ENCODE results near the gene PSMB8. TPM values are rescaled to one million over a fixed set of nuclear protein-coding genes. Genes with fewer than 3 reads are reported as not detected.
A peak's percentile ranks its signal among the peaks of the same experiment; 100 is the strongest.

The PSMB8 gene
- total and polyA plus RNA-seq, 7 donors = 34.3 to 305 (median 45.7) TPM

- Histone ChIP-seq H3K36me3 (peaks cover 16 to 71% (median 31%) of the 10 kb centered on the region in 4 donors), H3K9me3 (no peaks in the 10 kb centered on the region), H3K4me3 (peak overlapping the region; percentile 68 to 80 (median 72)), H3K27ac (peak overlapping the region; percentile 88 to 94 (median 90)), H3K4me1 (peaks cover 0 to 23% (median 20%) of the 10 kb centered on the region in 4 donors), H3K27me3 (no peaks in the 10 kb centered on the region)
- DNase-seq = no peak
- TF ChIP-seq EP300 (IDR thresholded peaks at IDR 0.05) (no peak), POLR2A (IDR thresholded peaks at IDR 0.05) (no peak), POLR2AphosphoS5 (IDR thresholded peaks at IDR 0.05) (no peak)
- TF ChIP-seq, protein P1, sequence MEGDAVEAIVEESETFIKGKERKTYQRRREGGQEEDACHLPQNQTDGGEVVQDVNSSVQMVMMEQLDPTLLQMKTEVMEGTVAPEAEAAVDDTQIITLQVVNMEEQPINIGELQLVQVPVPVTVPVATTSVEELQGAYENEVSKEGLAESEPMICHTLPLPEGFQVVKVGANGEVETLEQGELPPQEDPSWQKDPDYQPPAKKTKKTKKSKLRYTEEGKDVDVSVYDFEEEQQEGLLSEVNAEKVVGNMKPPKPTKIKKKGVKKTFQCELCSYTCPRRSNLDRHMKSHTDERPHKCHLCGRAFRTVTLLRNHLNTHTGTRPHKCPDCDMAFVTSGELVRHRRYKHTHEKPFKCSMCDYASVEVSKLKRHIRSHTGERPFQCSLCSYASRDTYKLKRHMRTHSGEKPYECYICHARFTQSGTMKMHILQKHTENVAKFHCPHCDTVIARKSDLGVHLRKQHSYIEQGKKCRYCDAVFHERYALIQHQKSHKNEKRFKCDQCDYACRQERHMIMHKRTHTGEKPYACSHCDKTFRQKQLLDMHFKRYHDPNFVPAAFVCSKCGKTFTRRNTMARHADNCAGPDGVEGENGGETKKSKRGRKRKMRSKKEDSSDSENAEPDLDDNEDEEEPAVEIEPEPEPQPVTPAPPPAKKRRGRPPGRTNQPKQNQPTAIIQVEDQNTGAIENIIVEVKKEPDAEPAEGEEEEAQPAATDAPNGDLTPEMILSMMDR (IDR thresholded peaks at IDR 0.05) = no peak
- 12 to 13% methylated on average over 19 of the region's 19 CpGs for WGBS, 2 donors
- intact Hi-C loops (cut with DNase I) = loop anchor here (1.0 kb wide), 1 partner anchor 9 kb away; the partner anchor contains the start of gene PSMB9
Observed at GRCh38 chr6:32844839-32845383, 1.1 kb upstream of the PSMB8 start.

DNA sequence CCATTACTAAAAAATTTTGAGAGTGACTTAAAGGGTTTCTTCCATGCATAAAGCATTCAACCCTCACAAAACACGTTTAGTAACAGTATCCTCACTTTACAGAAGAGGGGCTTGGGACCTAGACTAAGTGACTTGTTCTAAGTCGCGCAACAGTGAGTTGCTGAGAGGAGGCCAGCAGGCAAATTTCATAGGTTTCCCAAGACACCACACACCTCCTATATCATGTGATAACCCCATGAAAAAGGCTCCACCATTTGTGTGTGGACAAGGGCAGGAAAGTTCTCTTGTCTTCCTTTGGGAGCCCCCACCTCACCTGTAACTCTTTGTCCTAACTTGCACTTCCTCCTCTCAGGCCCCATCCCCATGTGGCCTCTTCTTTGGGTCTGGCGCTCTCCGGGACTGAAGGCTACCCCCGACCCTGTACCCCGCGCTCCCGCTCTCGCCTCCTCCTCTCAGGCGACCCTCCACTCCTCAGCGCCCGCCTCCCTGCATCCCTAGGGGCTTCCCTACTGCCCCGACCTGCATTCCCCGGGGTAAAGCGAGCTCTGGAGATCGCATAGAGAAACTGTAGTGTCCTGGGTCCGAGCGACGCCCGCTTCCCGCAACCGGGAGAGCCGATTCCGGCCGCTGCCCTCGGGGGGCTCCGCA lies 392 bp downstream of the PSMB8 start:
- intact Hi-C loops (cut with DNase I) = no loop called here
- peaks cover 10 to 56% (median 21%) of the 10 kb centered on the region in 4 donors for H3K36me3 ChIP-seq

GRCh38 chr6:32842690-32843089 lies 1.2 kb downstream of the PSMB8 start:
- H3K36me3 ChIP-seq = peaks cover 8 to 48% (median 16%) of the 10 kb centered on the region in 4 donors
- H3K4me1 ChIP-seq = peaks cover 0 to 29% (median 23%) of the 10 kb centered on the region in 4 donors
- no peaks in the 10 kb centered on the region for H3K9me3 ChIP-seq
- TF ChIP-seq EP300 (IDR thresholded peaks at IDR 0.05) (no peak), POLR2A (IDR thresholded peaks at IDR 0.05) (no peak), POLR2AphosphoS5 (IDR thresholded peaks at IDR 0.05) (no peak)
- TF ChIP-seq, protein P1 (IDR thresholded peaks at IDR 0.05) = no peak
- WGBS, 2 donors = 79 to 84% methylated on average over 8 of the region's 8 CpGs
- no peaks in the 10 kb centered on the region for H3K27me3 ChIP-seq
- DNase-seq = peak; percentile 47
- peak overlapping the region in 2 of 4 donors; percentile 68 to 71 for H3K4me3 ChIP-seq
- H3K27ac ChIP-seq = peak overlapping the region in 3 of 4 donors; percentile 88 to 94 (median 91)
- intact Hi-C loops (cut with DNase I) = no loop called here

More for the DNA sequence above, 392 bp downstream of the PSMB8 start:
- peak overlapping the region; percentile 88 to 94 (median 90) for H3K27ac ChIP-seq
- H3K9me3 ChIP-seq = no peaks in the 10 kb centered on the region
- no peak for DNase-seq
- WGBS, 2 donors = 3 to 4% methylated on average over 28 of the region's 28 CpGs
- peak overlapping the region; percentile 68 to 80 (median 72) for H3K4me3 ChIP-seq
- H3K27me3 ChIP-seq = no peaks in the 10 kb centered on the region
- no peak for TF ChIP-seq POLR2AphosphoS5 (IDR thresholded peaks at IDR 0.05)
- TF ChIP-seq POLR2A (IDR thresholded peaks at IDR 0.05) = no peak
- no peak for TF ChIP-seq EP300 (IDR thresholded peaks at IDR 0.05)
- TF ChIP-seq, protein P1 (IDR thresholded peaks at IDR 0.05) = no peak
- H3K4me1 ChIP-seq = peaks cover 0 to 27% (median 20%) of the 10 kb centered on the region in 4 donors

DNA sequence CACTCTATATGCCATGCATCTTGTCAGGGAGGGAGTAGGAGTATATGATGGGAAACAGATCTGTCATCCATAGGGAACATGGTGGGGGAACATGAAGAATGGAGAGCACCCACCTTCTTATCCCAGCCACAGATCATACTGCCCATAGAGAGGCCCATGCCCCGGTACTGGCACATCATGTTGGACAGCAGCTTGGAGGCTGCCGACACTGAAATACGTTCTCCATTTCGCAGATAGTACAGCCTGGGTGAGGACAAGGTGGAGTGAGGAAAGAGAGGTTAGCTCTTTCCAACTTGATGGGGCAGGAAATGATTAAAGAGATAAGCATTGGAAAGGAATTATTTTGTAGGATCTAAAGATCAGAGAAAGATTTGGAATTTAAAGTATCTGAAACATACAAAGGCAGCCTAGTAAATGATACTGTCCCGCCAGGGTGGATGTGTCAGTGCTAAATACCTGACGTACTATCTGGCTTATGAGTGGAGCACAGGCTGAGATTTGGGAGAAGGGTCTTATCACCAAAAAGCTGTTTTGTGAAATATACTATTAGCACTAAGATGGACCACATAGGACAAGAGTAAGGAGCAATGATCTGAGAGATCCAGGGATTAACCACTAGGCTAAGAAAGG lies 1.7 kb downstream of the PSMB8 start:
- TF ChIP-seq EP300 (IDR thresholded peaks at IDR 0.05) (no peak), POLR2A (IDR thresholded peaks at IDR 0.05) (no peak), POLR2AphosphoS5 (IDR thresholded peaks at IDR 0.05) (no peak)
- TF ChIP-seq, protein P1 (IDR thresholded peaks at IDR 0.05) = no peak
- Histone ChIP-seq H3K36me3 (peaks cover 8 to 43% (median 12%) of the 10 kb centered on the region in 4 donors), H3K27me3 (no peaks in the 10 kb centered on the region), H3K4me1 (peaks cover 0 to 35% (median 29%) of the 10 kb centered on the region in 4 donors), H3K4me3 (no peak overlapping the region), H3K9me3 (no peaks in the 10 kb centered on the region), H3K27ac (peak overlapping the region in 2 of 4 donors; percentile 30 to 88)
- WGBS, 2 donors = 93 to 94% methylated on average over 6 of the region's 6 CpGs
- no peak for DNase-seq
- intact Hi-C loops (cut with DNase I) = no loop called here

Measured in sigmoid colon (tissue), 7 donors.